Activated CD8-positive, alpha-beta T cell treated with anti-CD3 and anti-CD28 coated beads for 36 hours (primary cell): ENCODE measurements around the gene FAM3A. TPM values are rescaled to one million over a fixed set of nuclear protein-coding genes. Genes with fewer than 3 reads are reported as not detected.

Experiments
- ATAC-seq: fragments of 200-7000 bp; cut with Tn5 transposase; one replicate; pipeline ENCODE4 v1.10.0; 2021; ENCODE audit warnings: mild to moderate bottlenecking, moderate library complexity
- CTCF ChIA-PET: fragments of 350-600 bp; sonication (Branson Sonifier 250); formaldehyde crosslinking; loops from one replicate; lab custom pipeline; 2021; ENCODE audit warnings: antibody characterized with exemption; lab: Charles Lee
- POLR2A ChIA-PET: fragments of 350-600 bp; sonication (Branson Sonifier 250); formaldehyde crosslinking; loops from one replicate; lab custom pipeline; 2021; ENCODE audit warnings: antibody characterized with exemption; lab: Charles Lee
- DNase-seq: peaks from one replicate; pipeline ENCODE4 v3.0.0-alpha.2; 2020
- H3K27ac Mint-ChIP-seq: one replicate; pipeline ENCODE4 v1.8.0; 2021; ENCODE audit warnings: mild to moderate bottlenecking, mixed read lengths
- H3K27me3 Mint-ChIP-seq: one replicate; pipeline ENCODE4 v1.8.0; 2021; ENCODE audit warnings: mixed read lengths
- H3K36me3 Mint-ChIP-seq: one replicate; pipeline ENCODE4 v1.8.0; 2021; ENCODE audit warnings: low read depth, mixed read lengths
- H3K4me1 Mint-ChIP-seq: one replicate; pipeline ENCODE4 v1.8.0; 2021; ENCODE audit warnings: low read depth, mixed read lengths
- H3K4me3 Mint-ChIP-seq: one replicate; pipeline ENCODE4 v1.8.0; 2021; ENCODE audit warnings: mild to moderate bottlenecking, moderate library complexity, mixed read lengths
- H3K9me3 Mint-ChIP-seq: one replicate; pipeline ENCODE4 v1.8.0; 2021; ENCODE audit warnings: mixed read lengths
- intact Hi-C: fragments of 100-400 bp; cut with micrococcal nuclease; formaldehyde crosslinking; loops from one replicate; pipeline ENCODE4 v1.10.0; 2022
- total RNA-seq, 2 experiments: library from RNA; stranded (reverse); gene quantifications; one replicate each; pipeline ENCODE4 v1.2.3, GENCODE V29; 2021
- TF ChIP-seq, protein P1 (sequence below): fragments of 200-600 bp; IDR thresholded peaks from one replicate; pipeline ENCODE4 v1.8.0; 2022; ENCODE audit warnings: antibody characterized with exemption, mild to moderate bottlenecking

FAM3A gene
- total RNA-seq, 2 experiments from 2014 or later: 27.9 to 31.9 TPM

DNA sequence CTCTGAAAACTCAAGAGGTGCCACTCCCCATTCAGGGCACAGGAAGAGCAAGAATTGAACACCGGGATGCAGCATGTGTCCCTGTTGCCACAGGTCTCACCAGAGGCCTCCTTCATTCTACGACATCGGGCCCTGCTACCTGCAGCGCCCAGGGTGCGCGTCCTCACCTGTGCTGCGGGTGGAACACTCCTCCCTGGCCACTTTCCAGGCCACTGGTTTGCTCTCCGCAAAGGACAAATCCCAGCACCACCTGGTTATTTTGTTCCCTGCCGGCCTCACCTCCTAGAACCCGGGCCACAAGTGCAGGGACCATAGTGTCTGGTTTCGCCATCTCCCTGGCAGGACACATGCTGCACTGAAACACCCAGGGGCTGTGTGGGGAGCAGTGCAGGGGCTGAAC lies 14.3 kb upstream of the FAM3A start:
- H3K9me3 Mint-ChIP-seq: no peaks in the 10 kb centered on the region
- intact Hi-C loops: no loop called here
- ChIA-PET CTCF (no interaction called here), POLR2A (no interaction called here)
- peaks cover 10% of the 10 kb centered on the region for H3K36me3 Mint-ChIP-seq
- no peak overlapping the region for H3K4me3 Mint-ChIP-seq
- ATAC-seq: no peak
- peaks cover 25% of the 10 kb centered on the region for H3K4me1 Mint-ChIP-seq
- peak overlapping the region; percentile 20 for H3K27ac Mint-ChIP-seq
- no peaks in the 10 kb centered on the region for H3K27me3 Mint-ChIP-seq
- TF ChIP-seq, protein P1, sequence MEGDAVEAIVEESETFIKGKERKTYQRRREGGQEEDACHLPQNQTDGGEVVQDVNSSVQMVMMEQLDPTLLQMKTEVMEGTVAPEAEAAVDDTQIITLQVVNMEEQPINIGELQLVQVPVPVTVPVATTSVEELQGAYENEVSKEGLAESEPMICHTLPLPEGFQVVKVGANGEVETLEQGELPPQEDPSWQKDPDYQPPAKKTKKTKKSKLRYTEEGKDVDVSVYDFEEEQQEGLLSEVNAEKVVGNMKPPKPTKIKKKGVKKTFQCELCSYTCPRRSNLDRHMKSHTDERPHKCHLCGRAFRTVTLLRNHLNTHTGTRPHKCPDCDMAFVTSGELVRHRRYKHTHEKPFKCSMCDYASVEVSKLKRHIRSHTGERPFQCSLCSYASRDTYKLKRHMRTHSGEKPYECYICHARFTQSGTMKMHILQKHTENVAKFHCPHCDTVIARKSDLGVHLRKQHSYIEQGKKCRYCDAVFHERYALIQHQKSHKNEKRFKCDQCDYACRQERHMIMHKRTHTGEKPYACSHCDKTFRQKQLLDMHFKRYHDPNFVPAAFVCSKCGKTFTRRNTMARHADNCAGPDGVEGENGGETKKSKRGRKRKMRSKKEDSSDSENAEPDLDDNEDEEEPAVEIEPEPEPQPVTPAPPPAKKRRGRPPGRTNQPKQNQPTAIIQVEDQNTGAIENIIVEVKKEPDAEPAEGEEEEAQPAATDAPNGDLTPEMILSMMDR: no peak
- DNase-seq: no peak

DNA sequence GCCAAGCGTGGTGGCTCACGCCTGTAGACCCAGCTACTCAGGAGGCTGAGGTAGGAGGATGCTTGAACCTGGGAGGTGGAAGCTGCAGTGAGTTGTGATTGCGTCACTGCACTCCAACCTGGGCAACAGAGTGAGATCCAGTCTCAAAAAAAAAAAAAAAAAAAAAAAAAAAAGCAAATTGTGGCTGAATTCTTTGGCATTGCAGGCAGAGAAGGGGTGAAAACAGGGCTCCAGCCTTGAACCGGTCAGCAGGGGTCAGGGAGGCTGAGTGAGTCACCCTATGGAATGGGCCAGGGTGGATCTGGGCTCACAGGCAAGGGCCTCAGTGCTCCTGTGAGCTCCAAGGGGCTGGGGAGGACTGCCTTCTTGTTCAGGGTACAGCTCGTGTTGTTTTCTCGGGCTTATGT lies 13.2 kb upstream of the FAM3A start:
- ChIA-PET POLR2A (interaction anchor here (1.0 kb wide), 1 partner anchor 43 kb away, joined by 5 read pairs; the partner anchor contains the start of gene UBL4A), CTCF (no interaction called here)
- Mint-ChIP-seq H3K27ac (no peak overlapping the region), H3K9me3 (no peaks in the 10 kb centered on the region), H3K36me3 (peaks cover 6% of the 10 kb centered on the region), H3K4me1 (peaks cover 20% of the 10 kb centered on the region), H3K27me3 (no peaks in the 10 kb centered on the region), H3K4me3 (no peak overlapping the region)
- TF ChIP-seq, protein P1: no peak
- ATAC-seq: no peak
- intact Hi-C loops: no loop called here
- no peak for DNase-seq

DNA sequence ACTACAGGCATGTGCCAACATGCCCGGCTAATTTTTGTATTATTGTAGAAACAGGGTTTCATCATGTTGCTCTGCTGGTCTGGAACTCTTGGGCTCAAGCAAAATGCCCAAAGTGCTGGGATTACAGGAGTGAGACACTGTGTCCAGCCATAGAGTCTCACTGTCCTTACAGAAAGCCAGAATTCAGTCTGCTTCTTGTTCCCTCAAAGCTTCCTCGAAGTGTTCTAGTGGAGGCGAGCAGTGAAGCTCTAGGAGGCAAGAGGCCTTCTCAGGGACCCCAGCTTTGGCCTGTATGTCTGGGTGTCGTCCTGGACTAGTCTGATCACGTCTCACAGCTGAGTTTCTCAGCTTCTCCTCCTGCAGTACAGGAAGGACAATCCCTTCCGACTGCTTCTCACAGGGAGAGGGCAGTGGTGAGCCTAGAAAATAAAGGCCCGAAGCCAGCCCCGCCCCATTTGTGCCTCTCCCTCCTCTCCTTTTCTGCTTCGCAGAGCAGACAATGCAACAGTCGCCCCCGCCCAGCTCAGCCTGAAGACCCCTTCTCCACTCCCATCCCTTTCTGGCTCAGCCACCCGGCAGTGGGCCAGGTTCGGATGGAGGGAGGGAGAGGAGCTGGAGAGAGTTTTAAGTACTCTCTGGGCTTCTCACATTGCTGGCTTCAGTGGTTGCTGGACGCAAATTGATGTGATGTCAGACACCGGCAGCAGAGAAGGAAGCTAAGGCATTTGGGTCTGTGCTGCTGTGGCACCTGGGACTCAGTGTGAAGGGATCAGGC lies 11.1 kb upstream of the FAM3A start:
- H3K27me3 Mint-ChIP-seq: no peaks in the 10 kb centered on the region

DNA sequence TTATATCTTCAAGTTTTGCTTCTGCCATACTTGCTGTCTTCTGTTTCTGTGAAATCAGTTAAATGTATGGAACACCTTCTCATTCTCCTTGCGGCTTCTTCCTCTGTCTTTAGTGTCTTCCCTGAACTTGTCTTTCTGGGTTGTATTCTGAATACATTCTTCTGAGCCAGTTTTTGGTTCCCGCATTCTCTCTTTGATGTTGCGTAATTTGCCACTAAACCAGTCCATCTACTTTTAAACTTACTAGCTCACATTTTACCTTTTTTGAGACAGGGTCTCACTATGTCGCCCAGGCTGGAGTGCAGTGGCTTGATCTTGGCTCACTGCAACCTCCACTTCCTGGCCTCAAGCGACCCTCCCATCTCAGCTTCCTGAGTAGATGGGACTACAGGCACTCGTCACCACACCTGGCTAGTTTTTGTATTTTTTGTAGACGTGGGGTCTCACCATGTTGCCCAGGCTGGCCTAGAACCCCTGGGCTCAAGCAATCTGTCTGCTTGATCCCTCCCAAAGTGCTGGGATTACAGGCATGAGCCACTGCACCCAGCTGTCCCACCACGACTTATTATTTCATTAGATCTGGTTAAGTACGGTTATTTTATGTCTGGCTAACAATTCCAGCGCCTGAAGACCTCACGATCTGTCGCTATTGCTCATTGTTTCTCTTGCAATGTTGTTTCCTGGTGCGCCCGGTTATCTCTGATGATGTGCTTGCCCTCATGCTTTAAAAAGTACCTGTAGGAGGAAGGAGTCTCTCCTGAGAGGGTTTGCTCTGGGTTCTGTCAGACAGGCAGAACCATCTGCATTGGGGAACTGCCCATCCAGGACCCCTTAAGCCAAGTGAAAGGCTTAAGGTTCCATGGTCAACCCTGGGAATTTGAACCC lies 9.8 kb upstream of the FAM3A start:
- ATAC-seq (no peak), DNase-seq (no peak)
- Mint-ChIP-seq H3K27ac (peak overlapping the region; percentile 55), H3K36me3 (no peaks in the 10 kb centered on the region), H3K4me3 (no peak overlapping the region), H3K4me1 (peaks cover 20% of the 10 kb centered on the region), H3K9me3 (no peaks in the 10 kb centered on the region), H3K27me3 (no peaks in the 10 kb centered on the region)
- POLR2A ChIA-PET: interaction anchor here (1.1 to 1.3 kb wide), 2 partner anchors 16 to 124 kb away, joined by 3 to 5 read pairs; no protein-coding TSS in a partner anchor
- intact Hi-C loops: no loop called here
- CTCF ChIA-PET: interaction anchor here (1.2 to 1.7 kb wide), 3 partner anchors 12 to 48 kb away, joined by 3 to 7 read pairs (median 4); partner anchors contain the start of gene SLC10A3
- TF ChIP-seq, protein P1: no peak

More for the DNA sequence above, 11.1 kb upstream of the FAM3A start:
- no peak overlapping the region for H3K4me3 Mint-ChIP-seq
- TF ChIP-seq, protein P1: peak; percentile 21
- H3K36me3 Mint-ChIP-seq: peaks cover 3% of the 10 kb centered on the region
- CTCF ChIA-PET: interaction anchor here (0.9 to 1.7 kb wide), 9 partner anchors 9 to 83 kb away, joined by 3 to 8 read pairs (median 4); partner anchors contain the start of genes FAM50A and SLC10A3
- H3K4me1 Mint-ChIP-seq: peaks cover 20% of the 10 kb centered on the region
- POLR2A ChIA-PET: interaction anchor here (0.9 to 1.5 kb wide), 6 partner anchors 8 to 128 kb away, joined by 3 to 5 read pairs (median 4); partner anchors contain the start of gene UBL4A
- ATAC-seq: peak; percentile 95
- no peaks in the 10 kb centered on the region for H3K9me3 Mint-ChIP-seq
- H3K27ac Mint-ChIP-seq: peak overlapping the region; percentile 64
- DNase-seq: peak; percentile 79
- intact Hi-C loops: no loop called here
